Measurements from ENCODE around the gene RELL1.

RELL1 gene

DNA sequence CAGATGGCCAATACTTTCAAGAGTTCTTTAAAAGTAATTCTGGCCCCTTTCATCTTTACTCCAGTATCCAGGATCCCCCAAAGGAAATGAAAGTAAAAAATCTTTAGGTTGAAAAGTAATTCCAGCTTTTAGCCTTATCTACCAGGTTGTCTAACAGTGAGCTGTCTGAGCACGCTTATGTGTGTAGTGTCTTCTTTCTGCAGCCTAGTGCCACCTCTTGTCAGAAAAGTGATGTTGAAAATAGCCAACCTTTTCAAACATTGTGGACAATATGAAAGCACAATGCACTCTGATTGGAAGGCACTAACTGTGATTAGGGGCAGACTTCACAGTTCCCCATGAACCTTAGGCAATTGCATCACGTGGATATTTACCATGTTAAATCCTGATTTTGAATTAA is 92.1 kb downstream of the RELL1 start:
- no peak for DNase-seq

DNA sequence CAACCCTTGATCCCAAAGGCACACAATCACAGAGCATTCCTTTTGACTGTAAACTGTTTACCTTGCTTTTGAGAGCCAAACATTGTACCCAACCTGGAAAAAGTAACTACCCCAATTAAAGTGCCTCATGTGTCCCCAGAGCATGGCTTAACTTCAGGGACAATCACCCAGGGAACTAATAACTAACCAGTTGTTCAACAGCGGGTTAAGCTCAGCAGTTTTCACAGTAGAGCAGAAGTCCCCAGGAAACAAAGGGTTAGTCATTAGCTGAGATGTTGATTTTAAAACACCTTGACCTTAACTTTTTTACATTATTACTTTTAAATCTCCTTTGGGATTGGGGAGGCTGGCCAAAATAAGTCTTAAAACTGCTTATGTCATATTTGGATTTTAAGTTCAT is 94.8 kb downstream of the RELL1 start:
- no peak for DNase-seq

DNA sequence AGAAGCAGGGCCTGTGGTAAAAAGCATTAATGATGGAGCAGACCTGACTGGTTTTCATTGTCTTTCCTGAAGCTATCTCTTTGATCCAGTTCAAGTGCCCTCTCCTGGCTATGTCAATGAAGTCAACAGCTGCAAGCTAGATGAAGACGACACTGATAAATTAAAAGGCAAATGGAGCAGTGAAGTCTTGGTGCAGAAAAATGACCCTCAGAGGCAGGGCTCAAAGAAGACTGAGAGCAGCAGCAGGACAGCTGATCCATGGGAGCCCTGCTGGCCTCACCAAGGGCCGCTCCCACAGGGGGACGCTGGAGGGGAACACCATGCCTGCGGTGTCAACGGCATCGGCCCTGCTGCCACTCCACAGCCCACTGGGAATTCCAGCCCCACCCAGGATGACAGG is 96.2 kb downstream of the RELL1 start:
- DNase-seq, result no peak

DNA sequence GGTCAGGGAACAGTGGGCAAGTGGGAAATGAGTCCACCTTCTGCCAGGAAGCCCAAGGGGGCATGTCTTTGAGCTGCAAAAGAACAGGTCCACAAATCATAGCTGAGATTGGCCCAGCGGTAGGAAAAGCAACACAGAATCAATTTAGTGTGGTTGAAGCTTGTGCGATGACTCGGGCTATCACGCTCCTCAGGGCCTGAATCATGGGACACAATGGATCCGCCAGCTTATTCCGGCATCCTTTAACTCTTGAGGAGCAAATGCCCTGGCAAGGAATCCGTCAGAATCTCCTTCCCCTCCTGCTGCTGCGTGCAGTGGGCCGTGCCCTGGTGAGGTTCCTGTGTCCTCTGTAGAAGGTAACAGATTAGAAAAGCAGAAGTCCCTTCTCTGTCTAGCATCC is 98.0 kb downstream of the RELL1 start:
- DNase-seq, result no peak

DNA sequence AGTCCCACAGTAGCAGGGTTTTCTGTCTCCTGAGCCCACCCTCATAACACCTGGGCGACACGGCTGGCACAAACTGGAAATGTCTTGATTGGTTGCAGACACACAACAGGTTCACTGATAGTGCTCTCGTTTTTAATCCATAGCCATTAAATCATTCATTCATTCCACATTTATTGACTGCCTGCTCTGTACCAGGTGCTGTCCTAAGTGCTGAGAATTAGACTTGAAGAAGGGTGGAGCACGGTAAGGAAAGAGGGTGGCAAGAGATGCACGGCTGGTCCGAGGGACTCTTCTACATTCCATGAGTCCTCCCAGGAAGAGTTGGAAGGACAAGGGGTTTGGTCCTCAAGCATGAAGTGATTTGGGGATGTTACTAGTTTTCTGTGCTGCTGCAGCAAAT is 100.0 kb downstream of the RELL1 start:
- DNase-seq, result no peak

DNA sequence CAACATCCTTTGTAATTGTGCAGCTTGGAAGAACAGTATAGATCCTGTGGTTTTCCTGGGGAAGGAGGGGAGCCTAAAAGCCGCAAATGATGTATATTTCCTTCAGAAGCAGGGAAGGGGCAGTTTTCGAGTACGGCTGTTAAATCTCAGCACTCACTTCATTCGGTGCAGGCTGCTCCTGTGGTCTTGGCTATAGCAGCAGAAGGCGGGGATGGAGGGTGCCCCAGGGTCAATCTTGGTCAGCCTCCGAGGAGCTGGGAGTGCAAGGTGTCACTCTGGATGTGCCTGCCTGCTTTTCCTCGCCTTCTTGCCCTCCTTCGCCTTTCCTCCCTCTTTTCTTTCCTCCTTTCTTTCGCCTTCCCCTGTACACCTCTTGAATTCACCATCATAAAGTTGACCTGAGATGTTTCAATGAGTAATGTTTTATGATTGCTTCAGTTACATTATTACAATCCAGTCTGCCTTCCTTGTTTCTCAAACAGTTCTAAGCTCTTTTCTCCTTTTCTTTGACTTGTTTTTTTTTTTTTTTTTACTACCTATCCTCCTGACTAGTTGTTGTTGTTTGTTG is 101.6 kb downstream of the RELL1 start:
- DNase-seq, result no peak

DNA sequence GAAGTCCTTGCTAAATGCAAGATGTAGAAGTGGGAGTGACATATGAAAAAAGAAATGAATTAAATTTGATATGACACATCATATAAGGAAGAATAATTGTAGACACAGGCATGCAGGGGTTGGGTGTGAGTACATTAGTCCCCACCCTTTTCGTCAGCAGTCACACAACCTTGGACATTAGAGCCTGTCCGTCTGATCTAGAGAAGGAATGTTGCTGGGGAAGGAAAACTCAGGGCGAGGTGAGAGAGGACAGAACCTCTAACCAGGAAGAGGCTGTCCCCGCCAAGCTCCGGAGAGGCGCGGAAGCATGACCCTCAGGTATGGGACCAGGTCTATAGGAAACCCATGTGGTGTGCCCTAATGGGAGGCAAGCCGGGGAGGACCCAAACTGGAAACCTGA is 102.1 kb downstream of the RELL1 start:
- no peak for DNase-seq

DNA sequence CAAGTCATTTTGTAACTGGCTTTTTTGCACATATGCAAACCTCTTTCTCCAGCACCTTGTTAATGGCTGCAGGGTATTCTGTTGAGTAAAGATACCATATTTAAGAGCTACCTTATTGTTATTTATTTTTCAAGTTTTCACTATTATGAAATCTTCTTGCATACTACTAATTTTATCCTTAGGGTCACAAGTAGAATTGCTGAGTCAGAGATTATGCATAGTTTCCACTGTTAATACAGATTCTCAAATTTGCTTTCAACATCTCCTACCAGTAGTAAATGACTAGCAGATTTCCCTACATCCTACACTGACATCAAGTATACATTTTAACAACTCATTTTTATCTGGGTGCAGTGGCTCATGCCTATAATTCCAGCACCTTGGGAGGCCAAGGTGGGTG is 112.6 kb downstream of the RELL1 start:
- no peak for DNase-seq

DNA sequence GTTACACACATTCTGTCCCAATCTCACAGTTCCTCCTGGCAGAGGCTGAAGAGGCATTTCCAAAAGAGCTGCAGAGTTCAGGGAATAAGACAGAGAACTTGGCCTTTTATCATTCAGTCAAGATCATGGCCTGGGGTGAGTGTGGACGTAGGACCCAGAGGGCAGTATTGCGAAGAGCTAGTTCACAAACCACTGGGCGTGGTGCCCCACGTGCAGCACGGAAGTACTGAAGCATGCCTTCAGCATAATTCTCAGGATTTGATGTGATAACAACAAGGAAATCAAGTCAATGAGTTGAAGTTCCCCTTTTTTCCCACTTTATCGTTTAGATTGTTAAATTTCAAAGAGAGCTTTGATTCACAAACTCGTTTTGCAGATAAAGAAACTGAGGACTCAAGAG is 117.7 kb downstream of the RELL1 start:
- no peak for DNase-seq

DNA sequence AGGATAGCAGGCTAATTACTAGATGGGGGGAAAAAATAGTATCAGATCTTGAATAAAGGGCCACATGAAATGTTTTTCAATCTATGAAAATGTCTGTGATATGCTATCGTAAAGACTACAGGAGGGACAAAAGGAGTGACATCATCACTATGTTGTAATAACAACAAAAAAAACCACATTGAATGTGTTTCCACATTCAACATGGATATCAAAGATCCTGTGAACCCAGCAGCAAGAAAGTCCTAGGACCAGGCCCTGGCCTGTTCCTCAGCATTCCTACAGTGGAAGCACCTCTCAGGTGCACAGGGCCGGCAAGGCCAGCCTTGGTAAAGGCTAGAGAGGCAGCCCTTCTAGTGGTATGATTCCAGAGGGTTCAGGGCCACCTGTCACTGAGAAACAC is 118.3 kb downstream of the RELL1 start:
- no peak for DNase-seq

DNA sequence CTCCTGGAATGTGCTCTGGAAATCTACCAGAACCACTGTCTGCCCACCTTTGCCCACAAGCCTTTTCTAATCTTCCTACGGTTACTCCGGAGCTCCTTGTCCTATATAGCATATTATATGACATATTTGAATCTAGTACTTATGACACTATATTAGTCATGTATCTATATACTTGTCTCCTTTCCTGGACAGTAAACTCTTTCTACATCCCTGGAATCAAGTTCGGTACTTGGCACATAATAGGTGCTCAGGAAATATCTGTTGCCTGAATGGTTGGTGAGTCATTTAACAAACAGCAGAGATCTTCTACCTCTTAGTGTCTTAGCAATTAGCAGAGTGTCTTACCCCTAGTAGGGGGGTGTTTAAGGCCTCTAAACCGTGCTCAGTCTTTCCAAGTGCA is 123.6 kb downstream of the RELL1 start:
- DNase-seq, result no peak

DNA sequence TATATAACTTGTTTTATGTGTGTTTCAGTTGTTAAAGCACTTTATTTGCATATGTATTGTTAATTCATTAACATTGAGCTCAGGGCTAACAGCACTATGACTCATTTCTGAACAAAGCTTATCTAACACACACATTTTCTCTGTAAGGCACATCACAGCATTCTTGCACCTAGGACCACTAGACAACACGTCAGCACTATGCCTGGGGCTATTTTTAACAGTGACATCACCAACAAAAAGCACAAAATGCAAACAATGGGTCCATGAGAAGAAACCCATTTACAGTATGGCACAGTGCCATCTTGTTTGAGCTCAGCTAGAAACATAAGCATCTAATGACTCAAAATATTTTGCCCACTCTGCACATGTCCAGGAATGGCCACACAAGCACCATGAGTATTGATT is 124.4 kb downstream of the RELL1 start:
- DNase-seq, result no peak

DNA sequence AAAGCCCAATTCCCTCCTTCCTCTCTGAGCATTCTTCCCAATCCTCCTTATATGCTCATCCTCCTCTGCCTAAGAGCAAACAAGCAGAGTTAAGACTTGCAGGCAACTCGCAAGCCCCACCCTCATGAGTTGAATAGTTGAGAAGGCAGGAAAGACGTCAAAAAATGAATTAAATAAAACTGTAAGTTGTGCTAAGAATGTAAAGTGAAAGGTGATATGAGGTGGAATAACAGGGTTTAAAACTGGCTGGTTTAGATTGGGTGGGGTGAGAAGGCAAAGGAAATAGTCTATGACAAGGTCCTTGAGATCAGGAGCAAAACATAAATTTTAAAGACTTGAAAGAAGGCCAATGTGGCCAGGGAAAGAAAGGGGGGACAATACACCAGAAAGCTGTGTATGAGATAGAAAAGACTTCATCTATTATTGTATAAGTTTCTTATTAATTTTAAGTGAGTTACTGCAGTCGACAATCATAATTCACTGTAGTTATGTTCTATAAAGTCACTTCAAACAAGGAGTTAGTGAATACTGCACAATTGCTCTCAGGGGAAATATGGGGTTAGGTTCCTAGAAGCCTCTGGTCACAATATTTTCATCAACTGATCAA is 124.9 kb downstream of the RELL1 start:
- no peak for DNase-seq

Measured in SW 1271 (cell line).